ENCODE results near the gene CYP19A1.
A peak's percentile ranks its signal among the peaks of the same experiment; 100 is the strongest.

The CYP19A1 gene

GRCh38 chr15:51386486-51386885 is 48.1 kb upstream of the CYP19A1 start:
- H3K79me2 ChIP-seq (ENCODE audit: insufficient read depth, low read length), result no peaks in the 10 kb centered on the region
- H3K9me2 ChIP-seq (ENCODE audit: low read depth, low read length), result no peaks in the 10 kb centered on the region
- no peak overlapping the region for H3K27ac ChIP-seq (ENCODE audit: low read depth, low read length, poor library complexity, severe bottlenecking)
- TF ChIP-seq EZH2 (IDR thresholded peaks at IDR 0.05; ENCODE audit: borderline replicate concordance, low read length), result no peak
- no peak for TF ChIP-seq CTCF (IDR thresholded peaks at IDR 0.05; ENCODE audit: low read length)
- no peak overlapping the region for H3K9ac ChIP-seq (ENCODE audit: low read length)
- no peaks in the 10 kb centered on the region for H3K9me3 ChIP-seq (ENCODE audit: low read length)
- no peaks in the 10 kb centered on the region for H3K36me3 ChIP-seq (ENCODE audit: insufficient read depth, low read length)
- H3K4me3 ChIP-seq (ENCODE audit: low read depth, low read length, poor library complexity, severe bottlenecking), result no peak overlapping the region
- H2AFZ ChIP-seq (ENCODE audit: low read length), result no peak overlapping the region
- H4K20me1 ChIP-seq (ENCODE audit: insufficient read depth, low read length), result no peaks in the 10 kb centered on the region
- no peaks in the 10 kb centered on the region for H3K27me3 ChIP-seq (ENCODE audit: insufficient read depth, low read length)
- no peaks in the 10 kb centered on the region for H3F3A ChIP-seq (ENCODE audit: insufficient read depth, low read length)
- H3K4me1 ChIP-seq (ENCODE audit: insufficient read depth, low read length, severe bottlenecking), result no peaks in the 10 kb centered on the region
- H3K4me2 ChIP-seq (ENCODE audit: low read length), result no peak overlapping the region

- H3K4me1 ChIP-seq (ENCODE audit: insufficient read depth, low read length, severe bottlenecking), result no peaks in the 10 kb centered on the region
- no peaks in the 10 kb centered on the region for H3K9me3 ChIP-seq (ENCODE audit: low read length)
- no peak overlapping the region for H3K4me2 ChIP-seq (ENCODE audit: low read length)
Observed at GRCh38 chr15:51386029-51386428, 47.6 kb upstream of the CYP19A1 start.

GRCh38 chr15:51382787-51383186 is 44.4 kb upstream of the CYP19A1 start:
- no peaks in the 10 kb centered on the region for H3K27me3 ChIP-seq (ENCODE audit: insufficient read depth, low read length)

More at GRCh38 chr15:51386029-51386428, 47.6 kb upstream of the CYP19A1 start:
- Histone ChIP-seq H2AFZ (ENCODE audit: low read length) (no peak overlapping the region), H3K36me3 (ENCODE audit: insufficient read depth, low read length) (no peaks in the 10 kb centered on the region), H3K79me2 (ENCODE audit: insufficient read depth, low read length) (no peaks in the 10 kb centered on the region), H3K9ac (ENCODE audit: low read length) (no peak overlapping the region), H3K27me3 (ENCODE audit: insufficient read depth, low read length) (no peaks in the 10 kb centered on the region), H3F3A (ENCODE audit: insufficient read depth, low read length) (no peaks in the 10 kb centered on the region), H3K27ac (ENCODE audit: low read depth, low read length, poor library complexity, severe bottlenecking) (no peak overlapping the region), H3K9me2 (ENCODE audit: low read depth, low read length) (no peaks in the 10 kb centered on the region), H4K20me1 (ENCODE audit: insufficient read depth, low read length) (no peaks in the 10 kb centered on the region), H3K4me3 (ENCODE audit: low read depth, low read length, poor library complexity, severe bottlenecking) (no peak overlapping the region)
- TF ChIP-seq EZH2 (IDR thresholded peaks at IDR 0.05; ENCODE audit: borderline replicate concordance, low read length), result no peak
- TF ChIP-seq CTCF (IDR thresholded peaks at IDR 0.05; ENCODE audit: low read length), result no peak

More at GRCh38 chr15:51382787-51383186, 44.4 kb upstream of the CYP19A1 start:
- Histone ChIP-seq H3K27ac (ENCODE audit: low read depth, low read length, poor library complexity, severe bottlenecking) (no peak overlapping the region), H3K4me1 (ENCODE audit: insufficient read depth, low read length, severe bottlenecking) (no peaks in the 10 kb centered on the region), H3K9me3 (ENCODE audit: low read length) (no peaks in the 10 kb centered on the region), H3F3A (ENCODE audit: insufficient read depth, low read length) (no peaks in the 10 kb centered on the region), H3K36me3 (ENCODE audit: insufficient read depth, low read length) (no peaks in the 10 kb centered on the region), H3K9me2 (ENCODE audit: low read depth, low read length) (no peaks in the 10 kb centered on the region), H2AFZ (ENCODE audit: low read length) (no peak overlapping the region), H3K4me2 (ENCODE audit: low read length) (no peak overlapping the region), H3K79me2 (ENCODE audit: insufficient read depth, low read length) (no peaks in the 10 kb centered on the region), H3K4me3 (ENCODE audit: low read depth, low read length, poor library complexity, severe bottlenecking) (no peak overlapping the region), H4K20me1 (ENCODE audit: insufficient read depth, low read length) (no peaks in the 10 kb centered on the region), H3K9ac (ENCODE audit: low read length) (no peak overlapping the region)
- TF ChIP-seq EZH2 (IDR thresholded peaks at IDR 0.05; ENCODE audit: borderline replicate concordance, low read length) (no peak), CTCF (IDR thresholded peaks at IDR 0.05; ENCODE audit: low read length) (peak; percentile 44; the same call in 1 of the 2 replicates)

Measured in OCI-LY1 (cell line).